ENCODE results near the gene OGFR.

OGFR gene

DNA sequence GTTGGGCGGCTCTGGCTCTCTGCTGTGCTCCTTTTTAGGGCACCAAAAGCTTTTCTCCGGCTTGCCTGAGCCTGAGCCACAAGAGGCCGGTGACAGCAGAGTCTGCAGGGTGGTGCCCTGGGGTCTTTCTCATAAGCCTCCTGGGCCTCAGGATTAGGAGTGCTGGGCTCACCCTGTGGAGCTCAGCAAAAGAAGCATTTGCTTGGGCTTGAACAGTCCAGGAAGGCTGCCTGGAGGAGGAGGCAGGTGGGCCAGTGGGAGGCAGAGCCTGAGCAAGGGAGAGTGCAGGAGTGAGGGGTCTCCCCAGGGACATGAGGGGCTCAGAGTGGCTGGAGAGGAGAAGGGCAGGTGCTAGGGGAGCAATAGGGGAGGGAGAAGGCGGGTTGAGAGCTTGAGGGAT is 41.2 kb upstream of the OGFR start:
- no peak overlapping the region for H3K9ac ChIP-seq (ENCODE audit: low read length)
- H3K36me3 ChIP-seq (ENCODE audit: control insufficient read depth, insufficient read depth, low read length, severe bottlenecking) = no peaks in the 10 kb centered on the region
- no peak overlapping the region for H3K4me3 ChIP-seq (ENCODE audit: low read length)
- DNase-seq (ENCODE audit: low read depth) = no peak
- H3K9me3 ChIP-seq (ENCODE audit: control insufficient read depth, low read length) = no peaks in the 10 kb centered on the region
- H3K27me3 ChIP-seq (replicated peaks; ENCODE audit: control insufficient read depth, insufficient read depth, low read length) = peaks cover 43% of the 10 kb centered on the region
- H3K4me1 ChIP-seq (ENCODE audit: control insufficient read depth, insufficient read depth, low read length) = peaks cover 14% of the 10 kb centered on the region

DNA sequence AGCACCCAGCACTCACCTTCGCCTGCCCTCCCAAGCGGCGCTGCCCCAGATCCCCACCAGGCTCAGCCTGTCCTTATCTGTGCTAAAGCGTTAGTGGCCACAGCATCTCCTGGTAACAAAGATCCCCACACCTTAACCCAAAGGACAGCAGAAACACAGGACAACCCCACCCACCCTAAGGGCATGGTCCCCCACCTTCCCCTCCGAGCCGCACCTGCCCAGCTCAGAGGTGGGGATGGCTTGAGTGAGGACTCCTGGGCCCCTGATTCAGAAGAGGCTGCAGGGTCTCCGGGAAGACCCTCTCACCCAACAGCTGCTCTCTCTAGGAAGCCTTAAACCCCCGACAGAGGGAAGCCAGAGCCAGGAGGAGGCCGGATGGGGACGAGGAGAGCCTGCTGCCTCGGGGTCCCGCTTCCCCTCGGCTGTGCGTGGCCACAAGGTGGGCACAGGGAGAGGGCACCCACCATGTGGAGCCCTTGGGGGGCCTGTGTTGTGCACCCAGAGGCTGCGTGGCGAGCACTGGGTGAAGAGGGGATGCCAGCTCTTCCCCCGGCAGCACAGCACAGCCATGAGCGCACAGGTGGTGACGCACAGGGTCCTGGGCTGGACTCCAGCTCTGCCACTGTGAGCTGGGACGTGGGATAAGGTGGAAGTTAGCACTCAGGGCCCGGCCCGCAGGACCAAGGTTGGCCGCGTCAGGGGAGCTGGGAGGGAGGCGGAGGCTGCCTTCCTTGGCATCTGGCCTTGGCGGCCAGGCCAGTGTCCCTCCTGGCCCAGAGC is 40.3 kb upstream of the OGFR start:
- H3K9me3 ChIP-seq (ENCODE audit: control insufficient read depth, low read length) = no peaks in the 10 kb centered on the region
- H3K27me3 ChIP-seq (replicated peaks; ENCODE audit: control insufficient read depth, insufficient read depth, low read length) = peaks cover 44% of the 10 kb centered on the region
- no peak overlapping the region for H3K9ac ChIP-seq (ENCODE audit: low read length)
- DNase-seq (ENCODE audit: low read depth) = no peak
- H3K36me3 ChIP-seq (ENCODE audit: control insufficient read depth, insufficient read depth, low read length, severe bottlenecking) = no peaks in the 10 kb centered on the region
- H3K4me1 ChIP-seq (ENCODE audit: control insufficient read depth, insufficient read depth, low read length) = peaks cover 20% of the 10 kb centered on the region
- no peak overlapping the region for H3K4me3 ChIP-seq (ENCODE audit: low read length)

DNA sequence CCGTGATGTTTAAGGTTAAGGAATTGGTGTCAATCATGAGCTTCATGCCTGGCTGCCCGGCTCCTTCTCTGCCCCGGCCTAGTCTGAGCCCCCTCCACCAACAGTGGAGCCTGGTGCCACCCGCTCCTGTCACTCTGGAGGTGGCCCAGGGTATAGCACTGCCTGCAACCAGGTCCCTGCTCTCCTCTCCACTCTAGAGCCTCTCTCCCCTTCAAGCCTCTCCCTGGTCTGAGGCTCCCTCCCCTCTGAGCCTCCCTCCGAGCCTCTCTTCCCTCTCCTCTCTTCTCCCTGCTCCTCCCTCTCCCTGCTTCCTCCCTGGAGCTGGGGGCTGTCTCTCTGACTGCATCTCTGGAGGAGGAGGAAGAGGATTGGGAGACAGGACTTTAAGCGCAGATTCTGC is 39.6 kb upstream of the OGFR start:
- H3K36me3 ChIP-seq (ENCODE audit: control insufficient read depth, insufficient read depth, low read length, severe bottlenecking) = no peaks in the 10 kb centered on the region
- no peak overlapping the region for H3K4me3 ChIP-seq (ENCODE audit: low read length)
- peaks cover 46% of the 10 kb centered on the region for H3K27me3 ChIP-seq (replicated peaks; ENCODE audit: control insufficient read depth, insufficient read depth, low read length)
- DNase-seq (ENCODE audit: low read depth) = no peak
- H3K9me3 ChIP-seq (ENCODE audit: control insufficient read depth, low read length) = no peaks in the 10 kb centered on the region
- H3K9ac ChIP-seq (ENCODE audit: low read length) = no peak overlapping the region
- peaks cover 20% of the 10 kb centered on the region for H3K4me1 ChIP-seq (ENCODE audit: control insufficient read depth, insufficient read depth, low read length)

DNA sequence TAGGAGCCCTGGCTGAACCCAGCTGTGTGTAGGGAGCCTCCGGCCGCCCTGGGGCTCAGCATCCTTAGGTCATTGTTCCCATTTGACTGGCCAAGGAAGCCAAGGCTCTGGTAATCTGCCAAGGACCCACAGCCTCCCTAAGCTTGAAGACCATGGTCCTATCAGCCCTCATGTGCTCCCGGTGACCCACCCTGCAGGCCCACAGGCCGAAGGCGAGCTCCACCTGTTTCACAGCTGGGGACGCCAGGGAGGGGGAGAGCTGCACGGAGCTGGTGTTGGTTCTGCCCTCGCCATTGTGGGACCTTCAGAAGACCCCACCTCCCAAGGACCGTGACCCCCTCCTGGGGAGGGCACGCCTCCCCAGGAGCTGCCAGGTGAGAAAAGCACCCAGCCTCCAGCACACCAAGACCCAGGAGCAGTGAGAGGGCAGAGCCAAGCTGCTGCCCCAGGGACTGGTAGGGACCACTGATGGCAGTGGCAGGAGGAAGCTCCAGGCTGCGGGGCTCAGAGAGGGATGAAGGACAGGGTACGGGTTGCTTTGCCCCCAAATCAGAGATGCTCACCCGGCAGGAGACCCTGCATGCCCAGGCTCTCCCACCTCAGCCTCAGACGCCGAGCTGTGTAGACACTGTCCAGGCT is 39.1 kb upstream of the OGFR start:
- Histone ChIP-seq H3K4me1 (ENCODE audit: control insufficient read depth, insufficient read depth, low read length) (peaks cover 20% of the 10 kb centered on the region), H3K36me3 (ENCODE audit: control insufficient read depth, insufficient read depth, low read length, severe bottlenecking) (no peaks in the 10 kb centered on the region), H3K9me3 (ENCODE audit: control insufficient read depth, low read length) (no peaks in the 10 kb centered on the region), H3K9ac (ENCODE audit: low read length) (no peak overlapping the region), H3K27me3 (replicated peaks; ENCODE audit: control insufficient read depth, insufficient read depth, low read length) (peaks cover 46% of the 10 kb centered on the region), H3K4me3 (ENCODE audit: low read length) (no peak overlapping the region)
- no peak for DNase-seq (ENCODE audit: low read depth)

DNA sequence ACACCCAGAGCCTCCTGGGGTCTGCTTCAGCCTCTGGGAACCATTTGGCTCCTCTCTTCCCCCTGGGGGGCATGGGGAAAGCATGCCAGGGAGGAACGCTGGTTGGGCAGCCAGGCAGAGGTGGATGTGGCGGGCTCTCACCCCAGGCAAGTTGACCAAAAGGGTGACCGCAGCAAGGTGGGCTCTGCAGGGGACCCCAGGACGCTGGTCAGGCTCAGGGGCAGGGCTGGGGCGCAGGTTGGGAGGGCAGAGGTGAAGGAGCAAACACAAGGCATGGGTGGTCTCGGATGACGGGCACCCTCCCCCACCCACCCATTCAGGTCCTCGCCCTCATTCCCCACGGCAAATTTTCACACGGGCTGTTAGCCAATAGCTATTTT is 38.6 kb upstream of the OGFR start:
- Histone ChIP-seq H3K27me3 (replicated peaks; ENCODE audit: control insufficient read depth, insufficient read depth, low read length) (peaks cover 46% of the 10 kb centered on the region), H3K4me3 (ENCODE audit: low read length) (no peak overlapping the region), H3K9ac (ENCODE audit: low read length) (no peak overlapping the region), H3K36me3 (ENCODE audit: control insufficient read depth, insufficient read depth, low read length, severe bottlenecking) (no peaks in the 10 kb centered on the region), H3K9me3 (ENCODE audit: control insufficient read depth, low read length) (no peaks in the 10 kb centered on the region), H3K4me1 (ENCODE audit: control insufficient read depth, insufficient read depth, low read length) (peaks cover 15% of the 10 kb centered on the region)
- DNase-seq (ENCODE audit: low read depth) = no peak

DNA sequence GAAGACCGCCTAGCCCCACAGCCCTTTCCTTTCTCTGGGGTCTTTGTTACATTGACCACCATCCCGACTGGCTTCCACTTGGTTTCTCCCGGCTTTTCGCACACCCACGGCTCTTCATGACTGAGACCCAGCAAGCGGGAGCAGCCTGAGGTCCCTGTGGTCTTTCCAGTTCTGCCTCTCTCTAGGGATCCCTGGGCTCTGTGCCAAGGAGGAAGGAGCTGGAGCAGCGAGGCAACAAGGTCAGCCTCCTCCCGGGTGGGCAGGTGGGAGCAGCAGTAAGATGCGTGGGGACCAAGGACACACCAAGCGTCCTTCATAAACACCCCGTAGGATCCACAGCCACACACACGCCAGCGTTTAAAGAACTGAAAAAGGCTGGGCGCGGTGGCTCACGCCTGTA is 37.9 kb upstream of the OGFR start:
- H3K9me3 ChIP-seq (ENCODE audit: control insufficient read depth, low read length) = no peaks in the 10 kb centered on the region
- peaks cover 51% of the 10 kb centered on the region for H3K27me3 ChIP-seq (replicated peaks; ENCODE audit: control insufficient read depth, insufficient read depth, low read length)
- no peak for DNase-seq (ENCODE audit: low read depth)
- peaks cover 8% of the 10 kb centered on the region for H3K4me1 ChIP-seq (ENCODE audit: control insufficient read depth, insufficient read depth, low read length)
- no peak overlapping the region for H3K9ac ChIP-seq (ENCODE audit: low read length)
- H3K4me3 ChIP-seq (ENCODE audit: low read length) = no peak overlapping the region
- no peaks in the 10 kb centered on the region for H3K36me3 ChIP-seq (ENCODE audit: control insufficient read depth, insufficient read depth, low read length, severe bottlenecking)

DNA sequence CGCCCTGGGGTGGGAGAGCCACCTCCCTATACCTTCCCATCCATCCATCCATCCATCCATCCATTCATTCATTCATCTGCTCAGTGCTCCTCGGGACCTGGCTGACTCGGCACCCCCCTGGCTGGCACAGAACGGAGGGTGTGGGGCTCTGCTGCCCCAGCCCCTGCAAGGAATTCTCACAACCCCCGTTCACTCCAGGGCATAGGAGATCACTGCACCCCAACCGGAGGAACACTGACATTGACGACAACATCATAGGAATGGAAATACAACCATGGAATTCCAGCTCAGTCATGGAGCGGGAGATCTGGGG is 36.4 kb upstream of the OGFR start:
- Histone ChIP-seq H3K4me3 (ENCODE audit: low read length) (no peak overlapping the region), H3K36me3 (ENCODE audit: control insufficient read depth, insufficient read depth, low read length, severe bottlenecking) (no peaks in the 10 kb centered on the region), H3K9me3 (ENCODE audit: control insufficient read depth, low read length) (no peaks in the 10 kb centered on the region), H3K4me1 (ENCODE audit: control insufficient read depth, insufficient read depth, low read length) (peaks cover 19% of the 10 kb centered on the region), H3K9ac (ENCODE audit: low read length) (no peak overlapping the region), H3K27me3 (replicated peaks; ENCODE audit: control insufficient read depth, insufficient read depth, low read length) (peaks cover 45% of the 10 kb centered on the region)
- no peak for DNase-seq (ENCODE audit: low read depth)

DNA sequence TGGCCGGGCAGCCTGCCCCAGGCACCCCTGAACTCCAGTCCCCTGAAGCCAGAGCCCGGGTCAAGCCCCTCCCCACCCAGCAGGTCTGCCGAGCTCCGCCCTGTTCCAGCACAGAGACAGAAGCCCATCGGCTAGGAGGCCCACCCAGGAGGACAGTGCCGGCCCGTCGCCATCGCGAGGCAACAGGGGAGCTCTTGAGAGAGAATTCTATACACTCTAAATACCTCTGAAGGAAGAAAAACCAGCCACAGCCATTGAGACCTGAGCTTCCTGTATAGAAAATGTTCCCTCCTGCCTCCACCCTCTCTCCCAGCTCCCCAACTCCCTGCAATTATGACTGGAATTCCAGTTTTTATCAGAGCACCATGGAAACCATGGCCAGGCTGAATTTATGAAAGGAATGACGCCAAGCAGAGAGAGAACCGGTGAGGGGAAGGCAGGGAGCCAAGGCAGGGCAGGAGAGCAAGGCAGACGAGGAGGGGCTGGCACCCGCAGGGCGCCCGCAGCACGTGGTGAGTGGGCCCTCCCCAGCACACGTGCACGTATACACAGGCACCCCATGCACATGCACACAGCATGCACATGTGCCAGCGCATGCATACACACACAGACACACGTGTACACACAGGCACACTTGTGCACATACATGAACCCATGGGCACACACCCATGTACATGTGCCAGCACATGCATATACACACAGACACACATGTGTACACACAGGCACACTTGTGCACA is 35.9 kb upstream of the OGFR start:
- DNase-seq (ENCODE audit: low read depth) = peak; percentile 61
- H3K4me3 ChIP-seq (ENCODE audit: low read length) = no peak overlapping the region

DNA sequence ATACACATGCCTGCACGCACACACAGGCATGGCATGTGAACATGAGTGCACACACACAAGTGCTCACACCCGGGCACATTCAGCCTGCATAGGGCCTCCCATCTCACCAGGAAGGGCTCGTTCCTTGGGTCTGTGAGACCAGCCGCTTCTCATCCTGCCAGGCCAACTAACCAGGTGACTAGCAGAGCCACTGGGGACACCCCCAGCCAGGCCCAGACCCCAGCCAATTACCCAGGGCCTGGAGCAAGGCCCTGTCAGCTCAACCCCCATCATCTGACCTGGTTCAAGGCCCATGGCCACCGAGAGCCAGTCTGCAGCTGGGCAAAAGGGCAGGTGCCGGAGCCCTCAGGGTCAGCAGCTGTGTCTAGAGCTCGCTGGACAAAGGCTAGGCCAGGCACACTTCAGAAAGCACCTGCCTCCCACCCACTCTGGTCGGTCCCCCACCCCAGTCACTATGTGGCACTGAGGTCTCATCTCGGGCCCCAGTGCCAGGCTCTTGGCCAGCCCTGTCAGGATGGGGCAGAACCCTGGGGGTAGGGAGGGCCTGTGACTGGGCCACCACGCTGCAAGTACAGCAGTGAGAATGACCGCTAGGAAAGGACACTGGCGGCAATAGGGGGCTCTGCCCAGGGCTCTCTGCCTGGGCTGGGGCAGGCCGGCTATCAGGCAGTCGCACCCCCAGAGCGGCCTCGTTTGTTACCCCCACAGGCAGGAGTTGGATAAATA is 35.1 kb upstream of the OGFR start:
- no peak for DNase-seq (ENCODE audit: low read depth)
- Histone ChIP-seq H3K4me1 (ENCODE audit: control insufficient read depth, insufficient read depth, low read length) (peaks cover 25% of the 10 kb centered on the region), H3K4me3 (ENCODE audit: low read length) (no peak overlapping the region), H3K36me3 (ENCODE audit: control insufficient read depth, insufficient read depth, low read length, severe bottlenecking) (no peaks in the 10 kb centered on the region), H3K27me3 (replicated peaks; ENCODE audit: control insufficient read depth, insufficient read depth, low read length) (peaks cover 41% of the 10 kb centered on the region), H3K9me3 (ENCODE audit: control insufficient read depth, low read length) (no peaks in the 10 kb centered on the region), H3K9ac (ENCODE audit: low read length) (no peak overlapping the region)

More for the DNA sequence above, 35.9 kb upstream of the OGFR start:
- Histone ChIP-seq H3K9me3 (ENCODE audit: control insufficient read depth, low read length) (no peaks in the 10 kb centered on the region), H3K36me3 (ENCODE audit: control insufficient read depth, insufficient read depth, low read length, severe bottlenecking) (no peaks in the 10 kb centered on the region), H3K4me1 (ENCODE audit: control insufficient read depth, insufficient read depth, low read length) (peaks cover 24% of the 10 kb centered on the region), H3K27me3 (replicated peaks; ENCODE audit: control insufficient read depth, insufficient read depth, low read length) (peaks cover 41% of the 10 kb centered on the region), H3K9ac (ENCODE audit: low read length) (no peak overlapping the region)

DNA sequence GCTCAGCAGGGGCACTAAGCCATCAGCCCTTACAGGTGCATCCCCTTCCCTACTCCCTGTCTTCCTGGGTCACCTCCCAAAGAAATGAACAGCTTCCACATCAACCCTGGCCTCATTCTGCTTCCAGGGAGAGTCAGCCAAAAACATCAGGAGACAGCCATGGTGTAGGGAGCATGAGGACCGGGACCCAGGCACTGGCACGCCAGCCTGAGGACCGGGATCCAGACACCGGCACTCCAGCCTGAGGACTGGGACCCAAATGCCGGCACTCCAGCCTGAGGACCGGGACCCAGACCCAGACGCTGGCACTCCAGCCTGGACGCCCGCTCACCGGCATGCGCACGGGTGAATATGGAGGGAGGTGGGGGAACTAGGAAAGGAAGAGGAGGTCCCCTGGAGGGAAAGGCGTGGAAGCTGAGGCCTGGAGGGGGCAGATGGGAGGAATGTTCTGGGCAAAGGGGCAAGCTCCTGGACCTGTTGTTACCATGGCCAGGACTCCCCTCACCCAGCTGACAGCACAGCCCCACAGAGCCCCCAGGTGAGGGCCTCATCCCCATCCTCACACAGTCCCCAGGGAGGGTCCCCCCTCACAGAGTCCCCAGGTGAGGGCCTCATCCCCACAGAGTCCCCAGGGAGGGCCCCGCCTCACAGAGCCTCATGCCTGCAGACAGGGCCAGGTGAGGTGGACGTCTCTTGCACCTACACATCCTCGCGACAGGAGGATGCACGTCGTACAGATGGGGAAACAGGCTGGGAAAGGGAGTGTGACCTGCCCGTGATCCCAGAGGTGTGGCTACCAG is 34.3 kb upstream of the OGFR start:
- peaks cover 25% of the 10 kb centered on the region for H3K4me1 ChIP-seq (ENCODE audit: control insufficient read depth, insufficient read depth, low read length)

More for the DNA sequence above, 34.3 kb upstream of the OGFR start:
- no peaks in the 10 kb centered on the region for H3K36me3 ChIP-seq (ENCODE audit: control insufficient read depth, insufficient read depth, low read length, severe bottlenecking)
- peaks cover 46% of the 10 kb centered on the region for H3K27me3 ChIP-seq (replicated peaks; ENCODE audit: control insufficient read depth, insufficient read depth, low read length)
- DNase-seq (ENCODE audit: low read depth) = no peak
- no peak overlapping the region for H3K4me3 ChIP-seq (ENCODE audit: low read length)
- no peak overlapping the region for H3K9ac ChIP-seq (ENCODE audit: low read length)
- H3K9me3 ChIP-seq (ENCODE audit: control insufficient read depth, low read length) = no peaks in the 10 kb centered on the region
